ENCODE measurements around the gene PRKAA2. TPM values are rescaled to one million over a fixed set of nuclear protein-coding genes. Genes with fewer than 3 reads are reported as not detected.

The PRKAA2 gene
- total RNA-seq, 2 donors from 2014 or later: not detected

DNA sequence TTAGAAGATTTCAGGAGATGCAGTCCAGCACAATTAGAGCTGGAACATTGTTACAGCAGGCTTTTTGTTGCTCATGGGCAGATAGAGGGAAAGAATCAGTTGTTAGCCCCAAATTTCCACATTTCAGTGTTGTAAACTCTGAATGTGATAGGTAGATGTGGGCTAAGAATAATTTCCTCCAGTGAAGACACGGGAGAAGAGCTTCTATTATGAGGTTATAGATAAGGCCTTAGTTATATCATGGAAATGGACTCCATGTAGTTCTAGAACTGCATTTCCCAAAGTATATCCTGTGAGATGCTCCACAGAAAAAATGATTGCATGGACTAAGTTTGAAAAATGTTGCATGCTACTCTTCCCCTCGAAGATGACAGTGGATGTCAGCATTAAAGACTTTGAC lies 64.9 kb downstream of the PRKAA2 start:
- H3K36me3 Mint-ChIP-seq (ENCODE audit: low read depth): no peaks in the 10 kb centered on the region
- no peaks in the 10 kb centered on the region for H3K4me1 Mint-ChIP-seq
- peaks cover 25% of the 10 kb centered on the region for H3K27me3 Mint-ChIP-seq
- no peak for DNase-seq
- no peak for ATAC-seq
- no peak overlapping the region for H3K4me3 Mint-ChIP-seq
- H3K27ac Mint-ChIP-seq: no peak overlapping the region
- H3K9me3 ChIP-seq (ENCODE audit: control insufficient read depth, low read length, poor library complexity, severe bottlenecking): no peaks in the 10 kb centered on the region

- no peaks in the 10 kb centered on the region for H3K9me3 ChIP-seq (ENCODE audit: control insufficient read depth, low read length, poor library complexity, severe bottlenecking)
- no peak for ATAC-seq
- Mint-ChIP-seq H3K4me3 (no peak overlapping the region), H3K27me3 (peaks cover 25% of the 10 kb centered on the region), H3K4me1 (no peaks in the 10 kb centered on the region), H3K36me3 (ENCODE audit: low read depth) (no peaks in the 10 kb centered on the region), H3K27ac (no peak overlapping the region)
- no peak for DNase-seq
Observed at GRCh38 chr1:56710646-56711045, 65.5 kb downstream of the PRKAA2 start.

GRCh38 chr1:56712150-56712549 lies 67.0 kb downstream of the PRKAA2 start:
- Mint-ChIP-seq H3K36me3 (ENCODE audit: low read depth) (no peaks in the 10 kb centered on the region), H3K27ac (no peak overlapping the region), H3K4me1 (no peaks in the 10 kb centered on the region), H3K4me3 (no peak overlapping the region), H3K27me3 (peaks cover 17% of the 10 kb centered on the region)
- ATAC-seq: no peak
- no peaks in the 10 kb centered on the region for H3K9me3 ChIP-seq (ENCODE audit: control insufficient read depth, low read length, poor library complexity, severe bottlenecking)
- DNase-seq: no peak

GRCh38 chr1:56713112-56713511 lies 68.0 kb downstream of the PRKAA2 start:
- H3K4me1 Mint-ChIP-seq: no peaks in the 10 kb centered on the region
- ATAC-seq (no peak), DNase-seq (no peak)
- no peaks in the 10 kb centered on the region for H3K9me3 ChIP-seq (ENCODE audit: control insufficient read depth, low read length, poor library complexity, severe bottlenecking)
- H3K27ac Mint-ChIP-seq: no peak overlapping the region
- H3K36me3 Mint-ChIP-seq (ENCODE audit: low read depth): no peaks in the 10 kb centered on the region
- peaks cover 17% of the 10 kb centered on the region for H3K27me3 Mint-ChIP-seq
- H3K4me3 Mint-ChIP-seq: no peak overlapping the region

DNA sequence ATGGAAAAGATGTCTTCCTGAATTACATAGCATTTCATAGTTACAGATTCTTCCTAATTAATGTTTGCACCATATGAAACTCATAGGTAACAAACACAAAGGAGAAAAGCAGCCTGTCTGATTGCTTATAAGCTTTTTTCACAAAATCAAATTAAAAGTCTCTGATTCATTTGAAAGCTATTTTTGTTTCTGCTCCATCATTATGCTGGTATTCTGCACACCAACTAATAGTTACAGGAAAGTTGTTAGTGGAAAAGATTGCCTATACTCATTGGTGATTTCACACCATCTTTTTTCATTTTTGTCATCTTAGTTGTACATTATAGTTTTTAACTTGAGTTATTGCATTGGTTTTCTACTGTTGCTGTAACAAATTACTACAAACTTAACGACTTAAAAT lies 70.0 kb downstream of the PRKAA2 start:
- H3K36me3 Mint-ChIP-seq (ENCODE audit: low read depth): no peaks in the 10 kb centered on the region
- DNase-seq: no peak
- no peak overlapping the region for H3K4me3 Mint-ChIP-seq
- no peak overlapping the region for H3K27ac Mint-ChIP-seq
- peaks cover 14% of the 10 kb centered on the region for H3K27me3 Mint-ChIP-seq
- no peak for ATAC-seq
- no peaks in the 10 kb centered on the region for H3K9me3 ChIP-seq (ENCODE audit: control insufficient read depth, low read length, poor library complexity, severe bottlenecking)
- no peaks in the 10 kb centered on the region for H3K4me1 Mint-ChIP-seq

DNA sequence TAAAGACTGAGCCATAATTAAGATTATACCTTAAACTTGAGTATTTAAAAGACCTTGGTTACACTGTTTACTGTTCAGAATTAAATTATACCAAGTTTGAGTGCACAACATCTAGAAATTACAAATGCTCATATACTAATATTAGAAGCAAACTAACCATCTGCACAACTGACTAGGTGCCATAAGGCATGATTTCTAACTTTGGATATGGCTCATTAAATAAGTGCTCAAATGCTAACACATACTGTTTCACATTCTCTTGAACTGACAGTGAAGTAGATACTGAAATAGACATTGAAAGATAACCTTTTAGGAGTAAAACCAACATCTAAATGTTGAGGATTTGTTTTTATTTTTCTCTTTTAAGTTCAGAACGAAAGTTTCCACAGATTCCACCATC lies 74.1 kb downstream of the PRKAA2 start:
- peaks cover 31% of the 10 kb centered on the region for H3K27me3 Mint-ChIP-seq
- no peak for ATAC-seq
- H3K4me1 Mint-ChIP-seq: no peaks in the 10 kb centered on the region
- no peaks in the 10 kb centered on the region for H3K36me3 Mint-ChIP-seq (ENCODE audit: low read depth)
- no peaks in the 10 kb centered on the region for H3K9me3 ChIP-seq (ENCODE audit: control insufficient read depth, low read length, poor library complexity, severe bottlenecking)
- no peak overlapping the region for H3K4me3 Mint-ChIP-seq
- DNase-seq: no peak
- H3K27ac Mint-ChIP-seq: no peak overlapping the region

DNA sequence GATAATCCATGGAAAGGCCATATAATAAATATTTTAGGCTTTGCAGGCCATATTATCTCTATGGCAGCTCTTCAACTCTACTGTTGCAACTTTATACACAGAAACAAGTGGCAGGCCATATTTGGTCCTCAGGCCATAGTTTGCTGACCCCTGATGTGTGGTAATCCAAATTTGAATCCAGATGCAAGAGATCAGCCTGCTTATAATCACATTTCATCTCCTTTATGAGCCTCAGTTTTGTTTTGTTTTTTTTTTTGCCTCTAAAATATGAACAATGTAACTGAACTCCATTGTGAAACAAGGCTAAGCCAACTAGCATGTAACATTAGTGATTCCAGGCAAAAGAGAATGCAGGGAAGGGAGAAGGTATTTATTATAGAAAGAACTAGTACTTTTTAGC lies 81.6 kb downstream of the PRKAA2 start:
- H3K27me3 Mint-ChIP-seq: peaks cover 51% of the 10 kb centered on the region
- ATAC-seq (no peak), DNase-seq (no peak)
- H3K27ac Mint-ChIP-seq: no peak overlapping the region
- H3K4me1 Mint-ChIP-seq: no peaks in the 10 kb centered on the region
- peaks cover 3% of the 10 kb centered on the region for H3K36me3 Mint-ChIP-seq (ENCODE audit: low read depth)
- H3K9me3 ChIP-seq (ENCODE audit: control insufficient read depth, low read length, poor library complexity, severe bottlenecking): no peaks in the 10 kb centered on the region
- no peak overlapping the region for H3K4me3 Mint-ChIP-seq

DNA sequence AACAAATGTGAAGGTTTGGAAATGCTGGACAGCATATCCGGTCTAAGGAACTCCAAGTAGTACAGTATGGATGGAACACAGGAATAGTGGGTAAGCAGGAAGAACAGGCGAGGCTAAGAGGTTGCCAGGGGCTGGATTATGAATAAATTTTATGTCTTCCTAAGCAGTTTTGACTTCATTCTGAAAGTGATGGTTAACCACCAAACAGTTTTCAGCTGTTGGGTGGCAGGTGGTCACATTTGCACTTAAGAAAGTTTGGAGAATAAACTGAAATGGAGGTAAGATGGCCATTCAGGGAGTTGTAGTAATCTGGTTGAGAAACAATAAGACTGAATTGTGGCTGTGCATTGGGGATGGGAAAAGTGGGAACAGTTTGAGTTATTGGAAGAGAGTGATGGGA lies 83.8 kb downstream of the PRKAA2 start:
- ATAC-seq: no peak
- no peaks in the 10 kb centered on the region for H3K9me3 ChIP-seq (ENCODE audit: control insufficient read depth, low read length, poor library complexity, severe bottlenecking)
- H3K27me3 Mint-ChIP-seq: peaks cover 42% of the 10 kb centered on the region
- peaks cover 3% of the 10 kb centered on the region for H3K36me3 Mint-ChIP-seq (ENCODE audit: low read depth)
- H3K4me3 Mint-ChIP-seq: no peak overlapping the region
- H3K4me1 Mint-ChIP-seq: no peaks in the 10 kb centered on the region
- no peak for DNase-seq
- H3K27ac Mint-ChIP-seq: no peak overlapping the region

- no peaks in the 10 kb centered on the region for H3K9me3 ChIP-seq (ENCODE audit: control insufficient read depth, low read length, poor library complexity, severe bottlenecking)
- H3K36me3 Mint-ChIP-seq (ENCODE audit: low read depth): no peaks in the 10 kb centered on the region
- peaks cover 13% of the 10 kb centered on the region for H3K27me3 Mint-ChIP-seq
- peaks cover 2% of the 10 kb centered on the region for H3K4me1 Mint-ChIP-seq
- no peak for DNase-seq
- no peak overlapping the region for H3K27ac Mint-ChIP-seq
- no peak overlapping the region for H3K4me3 Mint-ChIP-seq
- ATAC-seq: no peak
Observed at GRCh38 chr1:56745231-56745630, 100.1 kb downstream of the PRKAA2 start.

- no peak overlapping the region for H3K4me3 Mint-ChIP-seq
- DNase-seq: no peak
- peaks cover 41% of the 10 kb centered on the region for H3K27me3 Mint-ChIP-seq
- H3K4me1 Mint-ChIP-seq: no peaks in the 10 kb centered on the region
- no peaks in the 10 kb centered on the region for H3K9me3 ChIP-seq (ENCODE audit: control insufficient read depth, low read length, poor library complexity, severe bottlenecking)
- no peak overlapping the region for H3K27ac Mint-ChIP-seq
- ATAC-seq: no peak
- H3K36me3 Mint-ChIP-seq (ENCODE audit: low read depth): no peaks in the 10 kb centered on the region
Observed at GRCh38 chr1:56754708-56755479, 109.8 kb downstream of the PRKAA2 start.

- no peaks in the 10 kb centered on the region for H3K9me3 ChIP-seq (ENCODE audit: control insufficient read depth, low read length, poor library complexity, severe bottlenecking)
- ATAC-seq: no peak
- H3K36me3 Mint-ChIP-seq (ENCODE audit: low read depth): no peaks in the 10 kb centered on the region
- no peak overlapping the region for H3K4me3 Mint-ChIP-seq
- no peak for DNase-seq
- peaks cover 45% of the 10 kb centered on the region for H3K27me3 Mint-ChIP-seq
- H3K27ac Mint-ChIP-seq: no peak overlapping the region
- H3K4me1 Mint-ChIP-seq: no peaks in the 10 kb centered on the region
Observed at GRCh38 chr1:56755911-56756310, 110.8 kb downstream of the PRKAA2 start.

GRCh38 chr1:56758135-56758534 lies 113.0 kb downstream of the PRKAA2 start:
- H3K27ac Mint-ChIP-seq: no peak overlapping the region
- ATAC-seq (no peak), DNase-seq (no peak)
- peaks cover 30% of the 10 kb centered on the region for H3K27me3 Mint-ChIP-seq
- H3K4me1 Mint-ChIP-seq: no peaks in the 10 kb centered on the region
- no peak overlapping the region for H3K4me3 Mint-ChIP-seq
- no peaks in the 10 kb centered on the region for H3K9me3 ChIP-seq (ENCODE audit: control insufficient read depth, low read length, poor library complexity, severe bottlenecking)
- H3K36me3 Mint-ChIP-seq (ENCODE audit: low read depth): no peaks in the 10 kb centered on the region

DNA sequence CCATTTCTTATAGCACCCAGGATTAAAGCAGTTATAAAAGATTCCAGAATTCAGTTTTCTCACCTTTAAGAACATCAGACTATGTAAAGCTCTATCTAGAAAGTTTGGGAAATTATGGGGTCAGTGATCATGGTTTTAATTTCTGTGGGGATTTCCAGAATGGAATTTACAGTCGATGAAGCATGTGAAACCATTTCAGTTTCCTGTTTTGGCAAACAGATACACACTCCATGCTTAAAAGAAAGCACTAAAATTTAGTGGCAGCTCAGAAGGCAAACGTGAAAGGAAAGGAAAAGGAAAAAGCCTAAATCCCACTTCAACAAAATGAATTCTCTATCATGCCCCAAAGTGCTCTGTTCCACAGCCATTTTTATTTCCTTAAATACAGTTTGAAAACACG lies 113.7 kb downstream of the PRKAA2 start:
- ATAC-seq (no peak), DNase-seq (no peak)
- Mint-ChIP-seq H3K27ac (no peak overlapping the region), H3K27me3 (peaks cover 24% of the 10 kb centered on the region), H3K4me3 (no peak overlapping the region), H3K36me3 (ENCODE audit: low read depth) (no peaks in the 10 kb centered on the region), H3K4me1 (no peaks in the 10 kb centered on the region)
- no peaks in the 10 kb centered on the region for H3K9me3 ChIP-seq (ENCODE audit: control insufficient read depth, low read length, poor library complexity, severe bottlenecking)
